ENCODE results near the gene CYB5A.
A peak's percentile ranks its signal among the peaks of the same experiment; 100 is the strongest.
"Not testable (repeated sequence)": the region's sequence is repeated elsewhere in the genome, so short reads cannot be mapped to it uniquely, and the experiment has no call there.

The CYB5A gene

DNA sequence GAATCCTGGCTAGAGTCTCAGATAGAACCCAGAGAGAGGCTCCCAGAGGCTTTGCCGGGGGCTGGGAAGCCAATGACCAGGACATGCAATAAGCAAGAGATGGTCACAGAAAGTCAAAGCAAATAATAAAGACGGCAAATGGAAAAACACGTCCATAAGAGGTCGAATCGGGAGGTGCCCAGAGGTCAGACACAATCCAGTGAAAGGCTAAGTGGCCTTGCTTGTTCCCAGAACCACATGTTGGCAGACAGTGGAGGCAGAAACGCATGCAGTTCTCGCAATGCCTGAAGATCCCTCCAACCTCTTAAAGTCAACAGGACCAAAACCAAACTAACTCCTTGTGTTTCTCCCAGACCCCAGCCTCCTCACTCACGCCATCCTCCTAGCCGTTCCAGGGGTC lies 3.0 kb downstream of the CYB5A start:
- TF ChIP-seq GATA1 (IDR thresholded peaks at IDR 0.05; ENCODE audit: low read depth, low read length) (no peak), POLR2A (IDR thresholded peaks at IDR 0.05; ENCODE audit: low read length) (no peak)
- DNase-seq, result peak in 1 of 2 experiments; percentile 26

DNA sequence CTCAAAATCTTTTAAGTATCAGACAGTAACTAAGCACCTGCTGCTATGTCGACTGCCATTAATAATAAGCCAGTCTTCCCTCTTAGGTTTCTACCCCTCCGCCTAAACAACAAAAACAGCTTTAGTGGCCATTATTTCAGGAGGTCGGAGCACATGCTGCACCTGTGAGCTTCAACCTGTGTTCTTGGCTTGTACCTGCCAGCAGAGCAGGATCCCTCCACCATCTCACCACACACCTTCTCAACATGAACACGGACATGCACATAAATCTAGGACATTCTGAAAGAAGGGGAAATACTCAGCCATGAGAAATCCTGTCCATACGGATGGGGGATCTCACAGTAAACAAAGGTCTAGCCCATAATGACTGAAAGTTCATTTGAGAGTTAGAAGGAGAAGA lies 3.7 kb downstream of the CYB5A start:
- TF ChIP-seq GATA1 (IDR thresholded peaks at IDR 0.05; ENCODE audit: low read depth, low read length) (no peak), POLR2A (IDR thresholded peaks at IDR 0.05; ENCODE audit: low read length) (no peak)
- no peak for DNase-seq

DNA sequence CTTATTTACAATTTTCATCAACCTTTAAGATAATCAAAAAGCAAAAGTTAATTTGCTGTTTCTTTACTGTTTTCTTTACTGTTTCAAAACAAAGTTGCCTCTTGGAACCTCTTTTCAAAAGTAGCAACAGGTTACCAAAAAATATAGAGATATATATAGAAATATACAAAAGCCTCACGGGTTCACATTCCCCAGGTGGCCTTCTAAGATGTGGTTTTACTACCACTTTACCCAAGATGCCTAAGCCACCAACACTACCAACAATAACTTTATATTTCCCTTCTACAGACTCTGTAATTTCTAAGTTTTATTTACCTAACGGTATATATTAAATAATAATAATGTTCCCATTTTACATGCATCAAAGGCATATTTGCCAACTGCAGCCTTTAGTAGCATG lies 4.9 kb downstream of the CYB5A start:
- no peak for DNase-seq
- TF ChIP-seq POLR2A (IDR thresholded peaks at IDR 0.05; ENCODE audit: low read length) (no peak), GATA1 (IDR thresholded peaks at IDR 0.05; ENCODE audit: low read depth, low read length) (no peak)

DNA sequence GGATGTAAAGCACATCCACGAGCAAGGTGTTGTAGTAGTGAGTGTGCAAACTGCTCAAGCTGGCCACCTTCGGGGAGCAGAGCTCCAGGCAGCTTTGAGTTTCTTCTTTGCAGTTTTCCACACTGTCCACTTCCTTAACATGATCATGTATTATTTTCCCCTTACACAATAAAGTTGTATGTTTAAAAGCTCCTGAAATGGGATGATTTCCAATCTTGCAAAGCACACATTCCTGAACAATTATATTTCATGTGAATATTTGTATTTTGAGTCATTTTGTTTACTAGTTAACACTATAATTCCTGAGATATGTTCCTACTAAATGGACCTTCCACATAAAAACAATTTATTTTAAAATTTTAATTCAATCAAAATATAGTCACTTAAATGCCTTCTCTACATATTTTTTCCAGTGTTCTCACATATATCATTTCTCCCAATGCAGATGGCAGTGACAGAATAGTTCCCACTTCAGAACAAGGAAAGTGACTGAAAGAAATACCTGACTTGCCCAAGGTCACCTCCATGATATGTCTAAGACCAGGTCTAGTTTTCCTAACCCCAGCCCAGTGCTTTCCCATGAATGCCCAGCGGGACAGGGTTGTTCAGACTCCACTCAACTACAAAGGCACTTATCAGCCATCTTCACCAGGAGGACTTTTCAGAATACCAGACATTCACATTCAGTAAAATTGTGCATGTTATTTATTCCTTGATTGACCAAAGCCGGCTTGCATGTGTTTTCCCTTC lies 5.5 kb downstream of the CYB5A start:
- TF ChIP-seq POLR2A (IDR thresholded peaks at IDR 0.05; ENCODE audit: low read length), result no peak
- no peak for TF ChIP-seq GATA1 (IDR thresholded peaks at IDR 0.05; ENCODE audit: low read depth, low read length)
- DNase-seq, result no peak

DNA sequence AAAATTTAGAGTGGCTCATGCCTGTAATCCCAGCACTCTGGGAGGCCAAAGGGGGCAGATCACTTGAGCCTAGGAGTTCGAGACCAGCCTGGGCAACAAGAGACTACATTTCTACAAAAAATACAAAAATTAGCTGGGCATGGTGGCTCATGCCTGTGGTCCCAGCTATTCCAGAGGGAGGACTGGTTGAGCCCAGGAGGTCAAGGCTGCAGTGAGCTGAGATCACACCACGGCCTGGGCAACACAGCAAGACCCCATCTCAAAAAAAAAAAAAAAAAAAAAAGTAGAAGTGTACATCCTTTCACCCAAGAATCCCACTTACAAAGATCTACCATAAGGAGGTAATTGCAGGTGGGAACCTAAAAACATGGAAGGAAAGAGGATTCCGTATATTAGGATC lies 6.2 kb downstream of the CYB5A start:
- not testable (repeated sequence) for DNase-seq

DNA sequence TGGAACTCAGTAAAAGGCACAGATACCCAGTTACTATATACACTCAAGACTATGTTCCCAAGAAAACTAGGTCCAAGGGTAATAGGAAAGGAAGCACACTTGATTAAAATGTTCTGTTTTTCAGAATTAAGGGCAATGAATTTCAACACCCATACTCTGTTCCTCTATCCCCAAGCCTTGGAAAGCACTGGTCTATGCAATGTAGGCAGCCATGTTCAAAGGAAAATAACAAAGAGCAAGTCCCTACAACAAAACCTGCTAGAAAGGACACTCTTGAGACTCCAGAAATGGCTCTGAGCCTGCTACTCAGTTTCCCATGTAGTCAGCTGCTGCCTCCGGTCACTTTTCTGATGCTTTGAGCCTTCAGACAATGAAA lies 6.8 kb downstream of the CYB5A start:
- DNase-seq, result no peak
- TF ChIP-seq POLR2A (IDR thresholded peaks at IDR 0.05; ENCODE audit: low read length) (no peak), GATA1 (IDR thresholded peaks at IDR 0.05; ENCODE audit: low read depth, low read length) (no peak)

DNA sequence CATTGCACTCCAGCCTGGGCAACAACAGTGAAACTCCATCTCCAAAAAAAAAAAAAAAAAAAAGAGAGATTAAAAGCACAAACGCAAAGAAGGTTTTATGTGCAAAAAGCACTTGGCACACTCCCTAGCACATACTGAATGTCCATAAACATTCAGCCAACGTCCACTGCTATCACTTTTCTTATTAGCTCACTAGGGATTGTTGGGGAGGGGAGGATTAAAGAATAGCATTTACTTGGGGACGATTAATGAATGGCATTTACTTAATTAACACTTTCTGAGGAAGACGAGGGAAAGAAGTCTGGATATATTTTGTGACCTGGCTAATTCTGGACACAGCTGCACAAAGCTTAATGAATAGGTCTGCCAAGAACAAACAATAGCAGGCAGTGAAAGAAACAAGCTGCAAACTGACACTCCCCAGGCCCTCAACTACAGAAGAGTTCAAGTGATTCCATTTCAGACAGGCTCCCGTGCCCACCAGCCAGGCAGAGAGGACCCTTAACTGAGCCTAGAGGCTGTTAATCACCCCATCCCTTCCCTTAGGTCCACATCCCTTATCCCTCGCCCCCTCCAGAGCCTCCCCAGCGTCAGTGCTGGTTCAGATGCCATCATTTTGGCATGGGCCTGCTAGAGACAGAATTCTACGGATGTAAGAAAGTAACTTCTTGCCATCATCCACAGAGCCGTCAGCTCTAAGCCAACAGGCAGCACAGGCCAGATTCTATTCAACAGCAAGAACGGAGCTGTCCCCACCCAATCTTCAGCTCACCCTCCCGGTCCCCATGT lies 7.4 kb downstream of the CYB5A start:
- DNase-seq, result no peak
- TF ChIP-seq GATA1 (IDR thresholded peaks at IDR 0.05; ENCODE audit: low read depth, low read length), result no peak
- no peak for TF ChIP-seq POLR2A (IDR thresholded peaks at IDR 0.05; ENCODE audit: low read length)

DNA sequence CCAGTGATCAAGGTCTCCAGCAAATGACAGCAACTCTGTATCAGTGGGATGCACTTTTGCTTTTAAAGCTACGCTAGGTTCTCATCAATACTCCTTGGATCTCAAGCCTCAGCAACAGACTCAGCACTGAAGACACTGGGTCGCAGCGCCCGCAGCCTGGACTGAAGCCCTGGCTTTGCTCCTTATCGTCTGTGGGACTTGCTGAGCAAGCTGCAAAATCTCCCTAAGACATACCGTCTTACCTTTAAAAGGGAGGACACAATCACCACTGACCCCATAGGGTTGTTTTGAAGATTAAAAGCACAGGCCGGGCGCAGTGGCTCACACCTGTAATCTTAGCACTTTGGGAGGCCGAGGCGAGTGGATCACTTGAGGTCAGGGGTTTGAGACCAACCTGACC lies 8.1 kb downstream of the CYB5A start:
- TF ChIP-seq GATA1 (IDR thresholded peaks at IDR 0.05; ENCODE audit: low read depth, low read length) (no peak), POLR2A (IDR thresholded peaks at IDR 0.05; ENCODE audit: low read length) (no peak)
- DNase-seq, result no peak

DNA sequence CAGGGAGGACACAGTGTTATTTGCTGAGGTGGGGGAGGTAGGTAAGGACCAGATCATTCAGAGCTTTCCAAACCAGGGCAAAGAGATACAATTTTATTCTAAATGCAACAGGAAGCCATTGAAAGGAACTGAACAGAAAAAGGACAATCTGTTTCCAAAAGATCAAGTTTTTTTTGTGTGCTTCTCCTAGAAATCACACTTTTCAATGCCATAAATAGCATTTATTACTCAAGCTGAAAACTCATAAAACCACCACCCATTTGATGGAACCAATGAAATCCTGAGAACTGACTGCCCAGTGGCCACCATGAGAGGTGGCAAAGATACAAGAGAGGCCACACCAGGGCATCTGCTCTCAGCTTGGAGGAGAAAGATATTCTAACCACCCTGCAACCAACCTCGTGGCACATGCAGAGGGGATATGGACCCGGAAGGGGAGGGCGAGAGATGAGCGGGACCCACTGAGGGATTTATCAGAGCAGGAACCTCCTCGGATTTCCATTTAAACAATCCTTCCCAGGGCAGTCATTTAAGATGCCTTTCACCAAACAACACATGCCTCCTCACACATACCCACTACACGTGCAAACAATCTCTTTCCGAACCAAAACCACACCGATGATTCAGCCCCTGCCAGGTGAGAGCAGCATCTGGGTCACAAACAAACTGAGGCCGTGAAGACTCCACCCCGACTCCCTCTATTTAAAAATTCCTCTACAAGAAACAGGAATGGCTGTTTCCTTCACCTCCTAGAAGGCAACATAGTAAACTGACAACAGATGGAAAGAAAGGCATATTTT lies 8.8 kb downstream of the CYB5A start:
- no peak for DNase-seq
- TF ChIP-seq GATA1 (IDR thresholded peaks at IDR 0.05; ENCODE audit: low read depth, low read length), result no peak
- TF ChIP-seq POLR2A (IDR thresholded peaks at IDR 0.05; ENCODE audit: low read length), result no peak

DNA sequence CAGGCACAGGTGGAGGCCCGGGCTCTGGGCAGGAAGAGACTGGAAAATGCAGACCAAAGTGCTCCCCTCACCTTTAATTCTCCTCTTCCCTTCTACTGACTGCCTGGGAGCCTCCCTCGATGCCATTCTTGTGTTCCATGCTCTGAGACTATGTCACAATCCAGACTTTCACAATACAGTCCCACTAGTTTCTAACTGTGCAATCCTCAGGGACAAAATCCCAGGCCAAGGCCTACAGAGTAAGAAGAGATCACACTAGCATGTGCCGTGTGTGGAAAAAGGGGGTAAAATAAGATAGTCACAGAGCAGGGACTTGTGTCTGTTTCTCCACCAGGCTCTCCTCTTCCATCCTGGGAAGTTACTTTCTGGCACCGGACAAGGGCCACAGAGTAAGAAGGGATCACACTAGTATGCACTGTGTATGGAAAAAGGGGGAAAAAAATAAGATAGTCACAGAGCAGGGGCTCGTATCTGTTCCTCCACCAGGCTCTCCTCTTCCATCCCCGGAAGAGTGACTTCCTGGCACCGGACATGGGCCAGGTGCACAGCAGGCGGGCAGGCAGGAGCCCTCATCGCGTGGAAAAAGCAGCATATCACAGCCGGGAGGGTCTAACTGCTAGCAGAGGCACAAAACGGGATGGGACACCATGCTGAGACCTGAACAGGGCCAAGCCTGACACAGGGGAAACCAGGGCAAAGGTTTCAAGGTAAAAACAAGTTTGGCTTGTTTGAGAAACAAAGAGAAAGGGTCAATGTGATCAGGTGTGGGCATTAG lies 9.6 kb downstream of the CYB5A start:
- TF ChIP-seq GATA1 (IDR thresholded peaks at IDR 0.05; ENCODE audit: low read depth, low read length) (no peak), POLR2A (IDR thresholded peaks at IDR 0.05; ENCODE audit: low read length) (no peak)
- DNase-seq, result no peak

DNA sequence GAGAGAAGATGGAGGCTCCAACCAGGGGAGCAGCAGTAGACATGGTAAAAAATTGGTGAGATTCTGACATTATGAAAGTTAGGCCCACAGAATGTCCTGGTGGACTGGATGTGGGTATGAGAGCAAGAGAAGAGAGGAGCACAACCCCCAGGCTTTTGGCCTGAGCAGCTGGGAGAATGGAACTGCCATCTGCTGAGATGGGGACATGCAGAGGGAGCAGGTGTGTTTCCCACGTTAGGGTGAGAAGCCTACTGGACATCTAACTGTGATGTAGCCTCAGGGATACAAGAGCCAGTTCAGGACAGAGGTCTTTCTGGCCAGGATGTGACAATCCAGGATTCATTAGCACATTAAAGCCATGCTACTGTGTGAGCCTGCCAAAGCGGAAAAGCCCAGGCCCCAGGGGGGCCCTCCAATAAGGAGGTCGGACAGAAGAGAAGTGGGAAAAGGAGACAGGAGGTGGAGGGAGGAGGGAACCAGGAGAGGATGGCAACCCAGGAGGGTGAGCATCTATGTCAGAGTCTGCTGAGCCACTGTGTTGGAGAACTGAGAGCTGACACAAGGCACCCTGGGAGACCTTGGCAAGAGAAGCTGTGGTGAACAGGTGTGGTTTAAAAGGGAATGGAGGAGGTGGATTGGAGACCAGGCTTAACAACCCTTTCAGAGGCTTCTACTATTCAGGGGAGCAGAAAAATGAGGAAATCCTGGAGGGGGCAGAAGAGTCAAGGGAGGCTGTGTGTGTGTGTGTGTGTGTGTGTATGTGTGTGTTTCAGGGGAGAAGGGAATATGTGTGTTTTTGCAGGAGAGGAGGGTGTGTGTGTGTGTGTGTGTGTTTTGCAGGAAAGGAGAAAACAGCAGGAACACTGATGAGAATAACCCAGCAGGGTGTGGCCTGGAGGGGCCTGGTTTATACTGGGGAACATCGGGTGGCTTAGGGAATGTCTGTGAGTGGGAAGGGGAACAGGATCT lies 10.5 kb downstream of the CYB5A start:
- TF ChIP-seq POLR2A (IDR thresholded peaks at IDR 0.05; ENCODE audit: low read length), result no peak
- TF ChIP-seq GATA1 (IDR thresholded peaks at IDR 0.05; ENCODE audit: low read depth, low read length), result no peak
- DNase-seq, result no peak

DNA sequence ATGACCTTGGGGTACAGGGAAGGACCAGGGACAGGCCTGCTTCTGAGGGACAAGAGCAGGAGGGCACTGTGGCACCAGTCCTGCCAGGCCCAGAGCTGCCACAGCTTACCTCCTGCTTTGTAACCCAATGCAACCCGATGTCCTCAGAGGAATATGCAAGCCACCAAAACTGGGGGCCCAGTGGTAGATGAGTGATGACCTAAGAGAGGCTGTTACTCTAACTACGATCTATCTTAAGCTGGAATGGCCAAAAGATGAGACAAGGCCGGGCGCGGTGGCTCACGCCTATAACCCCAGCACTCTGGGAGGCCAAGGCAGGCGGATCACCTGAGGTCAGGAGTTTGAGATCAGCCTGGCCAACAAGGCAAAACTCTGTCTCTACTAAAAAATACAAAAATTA lies 12.8 kb downstream of the CYB5A start:
- DNase-seq, result peak; percentile 53 to 60
- TF ChIP-seq GATA1 (IDR thresholded peaks at IDR 0.05; ENCODE audit: low read depth, low read length) (no peak), POLR2A (IDR thresholded peaks at IDR 0.05; ENCODE audit: low read length) (no peak)

DNA sequence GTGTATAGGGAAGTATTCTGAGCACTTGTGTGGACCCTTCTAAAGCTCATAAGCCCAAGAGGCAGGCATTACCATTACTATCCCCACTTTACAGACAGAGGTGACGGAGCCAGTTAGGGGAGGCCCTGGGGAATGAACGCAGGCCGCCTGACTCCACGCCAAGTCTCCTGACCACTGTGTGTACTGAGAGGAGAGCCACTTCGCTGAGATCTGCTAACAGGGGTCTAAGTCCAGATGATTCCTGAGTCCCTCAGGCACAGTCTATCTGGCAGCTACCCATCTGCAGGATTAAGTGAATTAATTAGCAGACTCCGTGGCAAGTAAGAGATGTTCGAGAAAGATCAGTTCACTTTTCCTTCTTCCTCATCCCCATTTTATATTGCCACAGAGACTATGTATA lies 13.7 kb downstream of the CYB5A start:
- peak in 1 of 2 experiments; percentile 28 for DNase-seq
- no peak for TF ChIP-seq GATA1 (IDR thresholded peaks at IDR 0.05; ENCODE audit: low read depth, low read length)
- TF ChIP-seq POLR2A (IDR thresholded peaks at IDR 0.05; ENCODE audit: low read length), result no peak

All from erythroblast (primary cell).